HCT116 (cell line): Measurements from ENCODE around the gene DAGLB. TPM values are rescaled to one million over a fixed set of nuclear protein-coding genes. Genes with fewer than 3 reads are reported as not detected.

Experiments
- ATAC-seq: fragments of 200-7000 bp; cut with Tn5 transposase; 2 replicates; pipeline ENCODE4 v1.9.1; 2020; ENCODE audit warnings: mild to moderate bottlenecking, moderate library complexity
- BruUV-seq: library from RNA; stranded (reverse); fragments of 400-500 nt; replicated peaks from 2 replicates; lab custom pipeline; 2021; lab: Mats Ljungman, UMichigan
- CTCF ChIA-PET: fragments of 300-600 bp; sonication (Branson Sonifier 250); formaldehyde crosslinking; loops from one replicate; lab custom pipeline; 2021; ENCODE audit warnings: antibody characterized with exemption; lab: Charles Lee
- POLR2A ChIA-PET: fragments of 300-600, 350-600 bp; sonication (Branson Sonifier 250); formaldehyde crosslinking; loops from one replicate; lab custom pipeline; 2021; ENCODE audit warnings: antibody characterized with exemption; lab: Charles Lee
- RAD21 ChIA-PET, 2 experiments: fragments of 300-600 bp; sonication (Branson Sonifier 250); formaldehyde crosslinking; loops; one replicate each; lab custom pipeline; 2023; ENCODE audit warnings: low total read pairs in 2 of 2; ENCODE audit not compliant: uncharacterized antibody in 2 of 2, unreplicated experiment in 2 of 2, low non-redundant PET in 1 of 2; lab: Charles Lee
- DNase-seq: peaks from one replicate; pipeline ENCODE4 v3.0.0-alpha.2; 2010; ENCODE audit warnings: low read depth, low spot score
- H2AFZ ChIP-seq: fragments of 200-600 bp; shearing (Covaris generic), sonication (generic); 2 replicates; pipeline ENCODE4 v1.6.1; 2017; ENCODE audit warnings: low read depth, mixed run types, mixed read lengths, antibody characterized with exemption, low read length; ENCODE audit not compliant: poor library complexity, severe bottlenecking
- H3K27ac ChIP-seq: 2 replicates; pipeline ENCODE4 v1.5.1; 2012; ENCODE audit warnings: low read depth, low read length
- H3K27me3 ChIP-seq: fragments of 200-600 bp; sonication (generic); 2 replicates; pipeline ENCODE4 v1.6.1; 2016; ENCODE audit warnings: mixed run types, low read length, mixed read lengths; ENCODE audit not compliant: insufficient read depth
- H3K36me3 ChIP-seq, 2 experiments: fragments of 200-500 bp in 1 of 2; fragments of 200-600 bp in 1 of 2; sonication (Bioruptor generic) in 1 of 2; sonication (generic) in 1 of 2; 2 replicates each; pipeline versions ENCODE4 v1.5.1 to v1.6.1; 2014 to 2016; ENCODE audit warnings: low read length in 2 of 2, inconsistent platforms in 1 of 2, mixed read lengths in 1 of 2, mixed run types in 1 of 2; ENCODE audit not compliant: insufficient read depth in 2 of 2, control insufficient read depth in 1 of 2
- H3K4me1 ChIP-seq, 2 experiments: fragments of 200-600 bp in 1 of 2; sonication (generic) in 1 of 2; 2 replicates each; pipeline versions ENCODE4 v1.5.1 to v1.6.1; 2012 to 2017; ENCODE audit warnings: low read length in 2 of 2, inconsistent platforms in 1 of 2, mild to moderate bottlenecking in 1 of 2, mixed read lengths in 1 of 2, mixed run types in 1 of 2, moderate library complexity in 1 of 2; ENCODE audit not compliant: insufficient read depth in 2 of 2, control insufficient read depth in 1 of 2
- H3K4me2 ChIP-seq: fragments of 200-600 bp; sonication (generic); 2 replicates; pipeline ENCODE4 v1.6.1; 2017; ENCODE audit warnings: mixed run types, low read length, mixed read lengths
- H3K4me3 ChIP-seq, 2 experiments: fragments of 200-600 bp in 1 of 2; sonication (generic) in 1 of 2; replicated peaks in 1 of 2; 2 replicates each; pipeline ENCODE4 v1.5.1; 2011 to 2016; ENCODE audit warnings: low read length in 2 of 2, control low read depth in 1 of 2, low read depth in 1 of 2, mild to moderate bottlenecking in 1 of 2, mixed read lengths in 1 of 2, mixed run types in 1 of 2
- H3K79me2 ChIP-seq: fragments of 200-600 bp; sonication (generic); 2 replicates; pipeline ENCODE4 v1.6.1; 2017; ENCODE audit warnings: mild to moderate bottlenecking, mixed run types, low read length, moderate library complexity, mixed read lengths; ENCODE audit not compliant: insufficient read depth
- H3K9ac ChIP-seq: fragments of 200-600 bp; sonication (generic); 2 replicates; pipeline ENCODE4 v1.6.1; 2016; ENCODE audit warnings: low read length, mixed read lengths
- H3K9me2 ChIP-seq: fragments of 200-600 bp; sonication (generic), shearing (Covaris generic); 2 replicates; pipeline ENCODE4 v1.6.1; 2017; ENCODE audit warnings: mixed run types, mild to moderate bottlenecking, moderate library complexity; ENCODE audit not compliant: insufficient read depth
- H3K9me3 ChIP-seq, 2 experiments: fragments of 200-500 bp in 1 of 2; fragments of 200-600 bp in 1 of 2; sonication (Bioruptor generic) in 1 of 2; sonication (generic) in 1 of 2; 2 replicates each; pipeline ENCODE4 v1.6.1; 2014 to 2017; ENCODE audit warnings: low read length in 2 of 2, mixed read lengths in 2 of 2, inconsistent platforms in 1 of 2, low read depth in 1 of 2, mild to moderate bottlenecking in 1 of 2, mixed run types in 1 of 2, moderate library complexity in 1 of 2; ENCODE audit not compliant: control insufficient read depth in 1 of 2, insufficient read depth in 1 of 2
- H4K20me1 ChIP-seq: fragments of 200-600 bp; sonication (generic), shearing (Covaris generic); 2 replicates; pipeline ENCODE4 v1.6.1; 2017; ENCODE audit warnings: mixed run types, mild to moderate bottlenecking, moderate library complexity; ENCODE audit not compliant: insufficient read depth
- CBX3 ChIP-seq: IDR thresholded peaks from 2 replicates; pipeline ENCODE4 v1.6.1; 2012; ENCODE audit warnings: low read depth
- CEBPB ChIP-seq: IDR thresholded peaks from 2 replicates; pipeline ENCODE4 v1.6.1; 2012; ENCODE audit warnings: low read depth
- EGR1 ChIP-seq: IDR thresholded peaks from 2 replicates; pipeline ENCODE4 v1.6.1; 2012; ENCODE audit warnings: low read depth
- ELF1 ChIP-seq: IDR thresholded peaks from 2 replicates; pipeline ENCODE4 v1.6.1; 2012; ENCODE audit warnings: low read depth, borderline replicate concordance
- EZH2 ChIP-seq: fragments of 200-600 bp; sonication (generic); IDR thresholded peaks from 2 replicates; pipeline ENCODE4 v1.6.1; 2017; ENCODE audit warnings: antibody characterized with exemption, mixed run types
- EZH2phosphoT487 ChIP-seq: fragments of 200-600 bp; IDR thresholded peaks from 2 replicates; pipeline ENCODE4 v1.6.1; 2018; ENCODE audit warnings: antibody characterized with exemption, borderline replicate concordance
- FOSL1 ChIP-seq: IDR thresholded peaks from 2 replicates; pipeline ENCODE4 v1.6.1; 2012; ENCODE audit warnings: low read depth
- POLR2AphosphoS5 ChIP-seq: IDR thresholded peaks from 2 replicates; pipeline ENCODE4 v1.6.1; 2011; ENCODE audit warnings: mild to moderate bottlenecking, low read depth, low read length, moderate library complexity
- RAD21 ChIP-seq: IDR thresholded peaks from 2 replicates; pipeline ENCODE4 v1.6.1; 2012; ENCODE audit warnings: low read depth, mild to moderate bottlenecking
- SIN3A ChIP-seq: IDR thresholded peaks from 2 replicates; pipeline ENCODE4 v1.6.1; 2012; ENCODE audit warnings: low read depth
- SP1 ChIP-seq: IDR thresholded peaks from 2 replicates; pipeline ENCODE4 v1.6.1; 2012; ENCODE audit warnings: low read depth
- TCF7L2 ChIP-seq: IDR thresholded peaks from 2 replicates; pipeline ENCODE4 v1.7.0; 2011; ENCODE audit warnings: borderline replicate concordance, inconsistent platforms; ENCODE audit not compliant: insufficient read depth, insufficient read length; ENCODE audit errors: extremely low read depth
- YY1 ChIP-seq: IDR thresholded peaks from 2 replicates; pipeline ENCODE4 v1.6.1; 2011; ENCODE audit warnings: low read length, low read depth, moderate library complexity, mild to moderate bottlenecking; ENCODE audit not compliant: insufficient replicate concordance; ENCODE audit errors: extremely low read depth
- ZNF274 ChIP-seq: fragments of 200-500 bp; sonication (Bioruptor generic); IDR thresholded peaks from 2 replicates; pipeline ENCODE4 v1.6.1; 2014; ENCODE audit warnings: mild to moderate bottlenecking, low read depth, low read length, inconsistent platforms
- intact Hi-C: fragments of 100-400 bp; cut with micrococcal nuclease; formaldehyde crosslinking; loops from 2 replicates; pipeline ENCODE4 v1.10.0; 2022
- total RNA-seq: library from RNA; stranded (reverse); gene quantifications from one replicate; pipeline ENCODE4 v1.2.1, GENCODE V29; 2021; ENCODE audit not compliant: unreplicated experiment
- TF ChIP-seq, protein P1 (sequence below): IDR thresholded peaks from 2 replicates; pipeline ENCODE4 v1.6.1; 2012
- TF ChIP-seq, protein P2 (sequence below): IDR thresholded peaks from 2 replicates; pipeline ENCODE4 v1.6.1; 2011; ENCODE audit warnings: mild to moderate bottlenecking, low read length, moderate library complexity; ENCODE audit not compliant: insufficient replicate concordance; ENCODE audit errors: extremely low read depth

The DAGLB gene
- total RNA-seq, 1 experiment from 2014 or later = 30.2 TPM

DNA sequence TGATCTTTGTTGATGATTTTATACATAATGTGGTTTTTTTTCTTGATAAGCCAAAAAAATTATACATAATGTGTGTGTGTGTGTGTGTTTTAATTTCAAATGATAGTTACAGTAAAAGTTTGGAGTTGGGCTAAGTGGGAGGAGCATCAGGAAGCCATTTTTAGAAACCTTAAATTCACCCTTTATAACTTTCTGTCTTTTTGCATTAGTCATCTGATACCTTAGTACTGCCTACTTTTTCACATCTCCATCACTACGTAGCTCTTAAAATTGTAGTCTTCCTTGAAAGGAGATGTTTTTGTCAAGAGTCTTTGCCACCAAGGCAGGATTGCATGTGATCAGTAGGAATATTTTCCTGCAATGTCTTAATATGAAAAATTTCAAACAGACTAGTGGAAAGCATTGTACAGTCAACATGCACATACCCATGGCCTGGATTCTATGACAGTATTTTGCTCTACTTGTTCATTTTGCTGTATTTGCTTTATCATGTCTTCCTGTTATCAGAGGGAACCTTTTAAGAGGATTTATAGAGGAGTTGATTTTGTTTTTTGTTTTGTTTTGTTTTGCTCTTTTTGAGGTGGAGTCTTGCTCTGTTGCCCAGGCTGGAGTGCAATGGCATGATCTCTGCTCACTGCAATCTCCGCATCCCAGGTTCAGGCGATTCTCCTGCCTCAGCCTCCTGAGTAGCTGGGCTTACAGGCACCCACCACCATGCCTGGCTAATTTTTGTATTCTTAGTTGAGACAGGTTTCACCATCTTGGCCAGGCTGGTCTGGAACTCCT lies 67.3 kb downstream of the DAGLB start:
- ATAC-seq = no peak
- no peak for DNase-seq
- 0 out of 4 replicates have a peak, but pooled peaks cover 0 to 6% of the 10 kb centered on the region in 2 experiments for H3K36me3 ChIP-seq
- ChIA-PET CTCF (no interaction called here), RAD21 (no interaction called here), POLR2A (no interaction called here)
- H4K20me1 ChIP-seq = peaks cover 38% of the 10 kb centered on the region
- intact Hi-C loops = no loop called here
- H3K4me3 ChIP-seq = no peak overlapping the region
- no peak overlapping the region for H2AFZ ChIP-seq
- BruUV-seq = no TSS peak
- no peak overlapping the region; the same call in 1 of the 2 replicates for H3K4me2 ChIP-seq
- peaks cover 34 to 70% of the 10 kb centered on the region in 2 experiments for H3K4me1 ChIP-seq
- H3K27ac ChIP-seq = no peak overlapping the region
- H3K9me2 ChIP-seq = no peaks in the 10 kb centered on the region
- H3K27me3 ChIP-seq = no peaks in the 10 kb centered on the region
- TF ChIP-seq EZH2 (no peak), ELF1 (no peak), FOSL1 (no peak), EZH2phosphoT487 (no peak), ZNF274 (no peak), TCF7L2 (no peak)
- TF ChIP-seq, all 23 proteins: peak for 0
- Histone ChIP-seq H3K79me2 (peaks cover 100% of the 10 kb centered on the region), H3K9ac (no peak overlapping the region), H3K9me3 (no peaks in the 10 kb centered on the region)

DNA sequence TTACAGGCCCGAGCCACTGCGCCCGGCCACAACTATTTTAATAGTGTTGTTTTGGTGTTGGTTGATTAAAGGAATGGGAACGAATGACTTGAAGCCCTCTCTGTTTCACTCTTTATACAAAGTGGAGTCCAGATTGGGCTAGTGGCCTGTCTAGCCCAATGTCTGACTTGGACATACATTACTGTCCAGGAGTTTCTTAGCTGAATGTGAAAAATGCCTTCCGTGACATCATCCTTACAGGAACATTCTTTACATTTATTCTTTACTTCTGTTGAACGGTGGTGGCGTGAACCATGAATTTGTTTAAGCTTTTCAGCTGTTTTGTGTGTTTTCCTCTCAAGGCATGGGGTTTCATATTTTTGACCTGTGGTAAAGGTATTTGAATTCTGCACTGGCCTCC lies 67.9 kb downstream of the DAGLB start:
- Histone ChIP-seq H3K9me3 (no peaks in the 10 kb centered on the region), H3K27me3 (no peaks in the 10 kb centered on the region), H3K27ac (no peak overlapping the region), H2AFZ (no peak overlapping the region), H3K79me2 (peaks cover 100% of the 10 kb centered on the region), H3K4me3 (no peak overlapping the region), H3K9ac (no peak overlapping the region), H3K9me2 (no peaks in the 10 kb centered on the region), H3K4me1 (peaks cover 28 to 67% of the 10 kb centered on the region in 2 experiments), H3K36me3 (peaks cover 2 to 6% of the 10 kb centered on the region in 2 experiments; a peak in 1 of 4 replicates), H3K4me2 (no peak overlapping the region; the same call in 1 of the 2 replicates), H4K20me1 (peaks cover 32% of the 10 kb centered on the region; the same call in 1 of the 2 replicates)
- POLR2A ChIA-PET = no interaction called here
- CTCF ChIA-PET = no interaction called here
- ATAC-seq (no peak), DNase-seq (no peak)
- no TSS peak for BruUV-seq
- intact Hi-C loops = no loop called here
- RAD21 ChIA-PET = no interaction called here
- TF ChIP-seq, protein P1, sequence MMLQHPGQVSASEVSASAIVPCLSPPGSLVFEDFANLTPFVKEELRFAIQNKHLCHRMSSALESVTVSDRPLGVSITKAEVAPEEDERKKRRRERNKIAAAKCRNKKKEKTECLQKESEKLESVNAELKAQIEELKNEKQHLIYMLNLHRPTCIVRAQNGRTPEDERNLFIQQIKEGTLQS = no peak
- TF ChIP-seq FOSL1 (no peak), TCF7L2 (no peak), ELF1 (no peak), EGR1 (no peak), YY1 (no peak), SIN3A (no peak), SP1 (no peak), EZH2phosphoT487 (no peak), CBX3 (no peak), POLR2AphosphoS5 (no peak), CEBPB (no peak), RAD21 (no peak)
- TF ChIP-seq, protein P2, sequence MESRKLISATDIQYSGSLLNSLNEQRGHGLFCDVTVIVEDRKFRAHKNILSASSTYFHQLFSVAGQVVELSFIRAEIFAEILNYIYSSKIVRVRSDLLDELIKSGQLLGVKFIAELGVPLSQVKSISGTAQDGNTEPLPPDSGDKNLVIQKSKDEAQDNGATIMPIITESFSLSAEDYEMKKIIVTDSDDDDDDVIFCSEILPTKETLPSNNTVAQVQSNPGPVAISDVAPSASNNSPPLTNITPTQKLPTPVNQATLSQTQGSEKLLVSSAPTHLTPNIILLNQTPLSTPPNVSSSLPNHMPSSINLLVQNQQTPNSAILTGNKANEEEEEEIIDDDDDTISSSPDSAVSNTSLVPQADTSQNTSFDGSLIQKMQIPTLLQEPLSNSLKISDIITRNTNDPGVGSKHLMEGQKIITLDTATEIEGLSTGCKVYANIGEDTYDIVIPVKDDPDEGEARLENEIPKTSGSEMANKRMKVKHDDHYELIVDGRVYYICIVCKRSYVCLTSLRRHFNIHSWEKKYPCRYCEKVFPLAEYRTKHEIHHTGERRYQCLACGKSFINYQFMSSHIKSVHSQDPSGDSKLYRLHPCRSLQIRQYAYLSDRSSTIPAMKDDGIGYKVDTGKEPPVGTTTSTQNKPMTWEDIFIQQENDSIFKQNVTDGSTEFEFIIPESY = no peak
- TF ChIP-seq, all 23 proteins: peak for 0
